HepG2 (cell line): ENCODE results near the gene SULT1A3. TPM values are rescaled to one million over a fixed set of nuclear protein-coding genes. Genes with fewer than 3 reads are reported as not detected.
A peak's percentile ranks its signal among the peaks of the same experiment; 100 is the strongest.

ENCODE experiments used
- ATAC-seq: fragments of 200-7000 bp; cut with Tn5 transposase; 3 replicates; pipeline ENCODE4 v1.9.1; 2020; ENCODE audit warnings: mild to moderate bottlenecking, moderate library complexity
- BruUV-seq: library from RNA; stranded (reverse); fragments of 400-500 nt; replicated peaks from 2 replicates; lab custom pipeline; 2021; lab: Mats Ljungman, UMichigan
- CTCF ChIA-PET: fragments of 300-600 bp; formaldehyde crosslinking; extraction: SDS; loops from one replicate; lab custom pipeline; 2021; ENCODE audit warnings: low total read pairs, inconsistent platforms, low intra/inter-chr PET ratio; lab: Yijun Ruan, JAX
- POLR2A ChIA-PET: fragments of 350-600 bp; sonication (Branson Sonifier 250); formaldehyde crosslinking; loops from one replicate; lab custom pipeline; 2020; ENCODE audit warnings: antibody characterized with exemption, inconsistent platforms; lab: Yijun Ruan, JAX
- DNase-seq: peaks from one replicate; pipeline ENCODE4 v3.0.0-alpha.2; 2015; ENCODE audit warnings: low spot score
- FAIRE-seq: peaks from 3 replicates; lab custom pipeline; 2011; peaks lifted over from hg19 to GRCh38; lab: Jason Lieb, UNC
- H2AFZ ChIP-seq: one replicate; pipeline ENCODE4 v1.6.1; 2011; ENCODE audit warnings: low read length, inconsistent platforms
- H3K27ac ChIP-seq: fragments of 300-600 bp; 3 replicates; pipeline ENCODE4 v1.8.0; 2011; ENCODE audit warnings: mixed run types, mild to moderate bottlenecking, mixed read lengths, low read length, inconsistent platforms; ENCODE audit not compliant: insufficient read depth; ENCODE audit errors: extremely low read length
- H3K27me3 ChIP-seq, 2 experiments: fragments of 200-600 bp in 1 of 2; 2 replicates in 1 of 2; 3 replicates in 1 of 2; pipeline versions ENCODE4 v1.6.0 to v1.8.0; 2011; ENCODE audit warnings: low read length in 2 of 2, mild to moderate bottlenecking in 2 of 2, moderate library complexity in 2 of 2, inconsistent platforms in 1 of 2; ENCODE audit not compliant: insufficient read depth in 2 of 2, control insufficient read depth in 1 of 2
- H3K36me3 ChIP-seq, 2 experiments: fragments of 200-600 bp in 1 of 2; replicated peaks in 1 of 2; 2 replicates in 1 of 2; 3 replicates in 1 of 2; pipeline versions ENCODE4 v1.5.1 to v1.8.0; 2011; ENCODE audit warnings: low read length in 2 of 2, inconsistent platforms in 1 of 2; ENCODE audit not compliant: insufficient read depth in 2 of 2, control insufficient read depth in 1 of 2
- H3K4me1 ChIP-seq: 2 replicates; pipeline ENCODE4 v1.5.1; 2012; ENCODE audit warnings: low read length, inconsistent platforms; ENCODE audit not compliant: insufficient read depth
- H3K4me2 ChIP-seq: 2 replicates; pipeline ENCODE4 v1.6.0; 2011; ENCODE audit warnings: low read depth, low read length, inconsistent platforms
- H3K4me3 ChIP-seq, 3 experiments: fragments of 200-600 bp in 1 of 3; sonication (generic), shearing (Covaris generic) in 1 of 3; replicated peaks in 1 of 3; 2 replicates each; pipeline ENCODE4 v1.5.1; 2011 to 2016; ENCODE audit warnings: low read length in 3 of 3, inconsistent platforms in 2 of 3, low read depth in 2 of 3, mild to moderate bottlenecking in 2 of 3, control low read depth in 1 of 3, mixed read lengths in 1 of 3; ENCODE audit not compliant: insufficient read depth in 1 of 3
- H3K79me2 ChIP-seq: one replicate; pipeline ENCODE4 v1.6.1; 2011; ENCODE audit warnings: low read length, inconsistent platforms; ENCODE audit not compliant: insufficient read depth
- H3K9ac ChIP-seq: 2 replicates; pipeline ENCODE4 v1.6.0; 2011; ENCODE audit warnings: mild to moderate bottlenecking, low read depth, low read length, inconsistent platforms; ENCODE audit not compliant: insufficient read depth
- H3K9me3 ChIP-seq: 2 replicates; pipeline ENCODE4 v1.5.1; 2012; ENCODE audit warnings: mild to moderate bottlenecking, low read length
- H4K20me1 ChIP-seq: 2 replicates; pipeline ENCODE4 v1.6.0; 2011; ENCODE audit warnings: inconsistent platforms, mild to moderate bottlenecking, low read length, moderate library complexity; ENCODE audit not compliant: insufficient read depth
- AGO2 ChIP-seq: fragments of 200-400 bp; formaldehyde crosslinking; optimal IDR thresholded peaks from 2 replicates; pipeline ENCODE3; 2017; ENCODE audit warnings: mild to moderate bottlenecking, low read depth, low read length, moderate library complexity
- FOXA1 ChIP-seq, 2 experiments: fragments of 450-650 bp in 1 of 2; sonication (generic) in 1 of 2; formaldehyde crosslinking in 1 of 2; IDR thresholded peaks; 2 replicates each; pipeline versions ENCODE4 v1.4.0 to v1.6.1; 2016 to 2020; ENCODE audit warnings: missing genetic modification reagents in 1 of 2
- GABPB1 ChIP-seq: IDR thresholded peaks from 2 replicates; pipeline ENCODE4 v1.6.1; 2016; ENCODE audit warnings: mild to moderate bottlenecking, missing genetic modification reagents, moderate library complexity, missing compliant biosample characterization
- GATAD1 ChIP-seq: IDR thresholded peaks from 2 replicates; pipeline ENCODE4 v1.6.1; 2016; ENCODE audit warnings: missing genetic modification reagents, missing compliant biosample characterization
- NFE2L2 ChIP-seq: fragments of 150-350 bp; IDR thresholded peaks from 2 replicates; pipeline ENCODE4 v1.6.1; 2014; ENCODE audit warnings: low read length
- NFKBIZ ChIP-seq: IDR thresholded peaks from 2 replicates; pipeline ENCODE4 v1.6.1; 2018; ENCODE audit warnings: missing genetic modification reagents, missing compliant biosample characterization
- NR2F1 ChIP-seq, 2 experiments: fragments of 450-650 bp in 1 of 2; formaldehyde crosslinking in 1 of 2; IDR thresholded peaks; 2 replicates each; pipeline versions ENCODE4 v1.5.0 to v1.6.1; 2016 to 2020; ENCODE audit warnings: mild to moderate bottlenecking in 1 of 2, missing compliant biosample characterization in 1 of 2, missing genetic modification reagents in 1 of 2, moderate library complexity in 1 of 2
- PATZ1 ChIP-seq: sonication (generic); formaldehyde crosslinking; IDR thresholded peaks from 2 replicates; pipeline ENCODE4 v1.4.0; 2020; ENCODE audit warnings: missing genetic modification reagents
- PBX2 ChIP-seq: IDR thresholded peaks from 2 replicates; pipeline ENCODE4 v1.6.1; 2016; ENCODE audit warnings: control low read depth
- TFE3 ChIP-seq: IDR thresholded peaks from 2 replicates; pipeline ENCODE4 v1.6.1; 2016
- YY1 ChIP-seq: IDR thresholded peaks from 2 replicates; pipeline ENCODE4 v1.6.1; 2011; ENCODE audit warnings: low read length, low read depth, moderate library complexity, mild to moderate bottlenecking; ENCODE audit not compliant: insufficient read depth, insufficient replicate concordance
- ZFYVE20 ChIP-seq: sonication (generic); formaldehyde crosslinking; IDR thresholded peaks from 2 replicates; pipeline ENCODE4 v1.8.0; 2023; ENCODE audit warnings: low read depth, mild to moderate bottlenecking, moderate library complexity, missing genetic modification reagents, borderline replicate concordance
- ZNF274 ChIP-seq: sonication (generic); formaldehyde crosslinking; IDR thresholded peaks from 2 replicates; pipeline ENCODE4 v1.5.1; 2020; ENCODE audit warnings: mild to moderate bottlenecking, missing genetic modification reagents
- ZNF562 ChIP-seq: sonication (generic); formaldehyde crosslinking; IDR thresholded peaks from 2 replicates; pipeline ENCODE4 v1.8.0; 2022; ENCODE audit warnings: missing genetic modification reagents, borderline replicate concordance
- WGBS: methylation state at CpG from one replicate; pipeline ENCODE4 v1.1.6; 2017; ENCODE audit warnings: low lambda C conversion rate; 5-methylcytosine and 5-hydroxymethylcytosine counted together
- in situ Hi-C: cut with HindIII; loops from 2 replicates; pipeline ENCODE4 v1.10.0; 2017; ENCODE audit warnings: low pct_unique_long_range_greater_than_20kb; ENCODE audit not compliant: extremely low pct_ligation_motif_present
- intact Hi-C: fragments of 100-400 bp; cut with micrococcal nuclease; formaldehyde crosslinking; loops from one replicate; pipeline ENCODE4 v1.10.0; 2022; ENCODE audit not compliant: unreplicated experiment
- polyA plus RNA-seq, 8 experiments: library from polyadenylated mRNA; depleted of rRNA in 3 of 8; stranded (reverse) in 7 of 8; unstranded in 1 of 8; fragments of >200 nt; fragmentation: Illumina TruSeq in 4 of 8; extraction: Trizol in 4 of 8; gene quantifications; 2 replicates each; pipeline versions ENCODE4 v1.2.1 to v1.2.3, GENCODE V29; 2011 to 2016; ENCODE audit warnings: low read depth in 4 of 8, missing spikeins in 1 of 8, mixed read lengths in 1 of 8; ENCODE audit not compliant: insufficient read depth in 1 of 8
- total RNA-seq, 5 experiments: library from RNA; depleted of rRNA; stranded (reverse); fragments of >200 nt; fragmentation: Illumina TruSeq; extraction: Trizol; gene quantifications; 2 replicates each; pipeline ENCODE4 v1.2.3, GENCODE V29; 2016; ENCODE audit warnings: low read depth in 1 of 5

Gene SULT1A3
- total and polyA plus RNA-seq, 2 of the 13 experiments (the other 11 are each of a cell fraction or from before 2014, with no cell fraction given), result 21.0 to 28.3 TPM

GRCh38 chr16:30185683-30186421, 13.2 kb upstream of the SULT1A3 start (continued):
- TF ChIP-seq PATZ1 (CRISPR knock-in tag) (0 out of 2 replicates have a peak, but pooled peaks have one; percentile 9), NFKBIZ (CRISPR knock-in tag) (no peak), GATAD1 (no peak), ZFYVE20 (no peak), FOXA1 (IDR thresholded peaks at IDR 0.05) (no peak), FOXA1 (CRISPR knock-in tag; IDR thresholded peaks at IDR 0.05) (no peak), PBX2 (CRISPR knock-in tag) (no peak), ZNF274 (CRISPR knock-in tag) (no peak), ZNF562 (CRISPR knock-in tag) (no peak), YY1 (no peak)

- peaks cover 32% of the 10 kb centered on the region for H3K4me1 ChIP-seq
- WGBS, result 97% methylated on average over 8 of the region's 9 CpGs
- no peaks in the 10 kb centered on the region; a peak in 1 of 5 replicates for H3K27me3 ChIP-seq
- POLR2A ChIA-PET, result no interaction called here
- FAIRE-seq, result no peak
- ATAC-seq, result no peak
- no peaks in the 10 kb centered on the region for H3K36me3 ChIP-seq
- TF ChIP-seq GABPB1 (CRISPR knock-in tag) (0 out of 2 replicates have a peak, but pooled peaks have one; percentile 1), AGO2 (peak; percentile 42), TFE3 (no peak), NFE2L2 (peak; percentile 35; the same call in 1 of the 2 replicates), NR2F1 (CRISPR knock-in tag; IDR thresholded peaks at IDR 0.05) (no peak)
- no peaks in the 10 kb centered on the region for H3K79me2 ChIP-seq
- H3K4me3 ChIP-seq, result no peak overlapping the region
- no peak overlapping the region for H2AFZ ChIP-seq
- H3K4me2 ChIP-seq, result no peak overlapping the region
- no peak overlapping the region for H3K9ac ChIP-seq
- no TSS peak for BruUV-seq
- no peaks in the 10 kb centered on the region for H4K20me1 ChIP-seq
- CTCF ChIA-PET, result interaction anchor here (0.9 kb wide), 1 partner anchor 73 kb away, joined by 3 read pairs; the partner anchor contains the start of gene GDPD3
- intact Hi-C loops (no loop called here), in situ Hi-C loops (no loop called here)
- no peaks in the 10 kb centered on the region for H3K9me3 ChIP-seq
- DNase-seq, result no peak
- no peak overlapping the region for H3K27ac ChIP-seq
Observed at GRCh38 chr16:30186444-30186781, 12.6 kb upstream of the SULT1A3 start.
